Neural progenitor cell (in vitro differentiated cells): ENCODE measurements around the gene FTH1.

Experiments used
- EZH2 ChIP-seq: fragments of 200-600 bp; sonication (generic); IDR thresholded peaks from 2 replicates; pipeline ENCODE4 v1.6.1; 2017; ENCODE audit warnings: antibody characterized with exemption, mild to moderate bottlenecking, moderate library complexity
- TF ChIP-seq, protein P1 (sequence below): fragments of 200-600 bp; sonication (generic); IDR thresholded peaks from 2 replicates; pipeline ENCODE4 v1.5.1; 2017; ENCODE audit warnings: antibody characterized with exemption, mild to moderate bottlenecking

GRCh38 chr11:61955422-61956135, 11.9 kb downstream of the FTH1 start:
- TF ChIP-seq, protein P1, sequence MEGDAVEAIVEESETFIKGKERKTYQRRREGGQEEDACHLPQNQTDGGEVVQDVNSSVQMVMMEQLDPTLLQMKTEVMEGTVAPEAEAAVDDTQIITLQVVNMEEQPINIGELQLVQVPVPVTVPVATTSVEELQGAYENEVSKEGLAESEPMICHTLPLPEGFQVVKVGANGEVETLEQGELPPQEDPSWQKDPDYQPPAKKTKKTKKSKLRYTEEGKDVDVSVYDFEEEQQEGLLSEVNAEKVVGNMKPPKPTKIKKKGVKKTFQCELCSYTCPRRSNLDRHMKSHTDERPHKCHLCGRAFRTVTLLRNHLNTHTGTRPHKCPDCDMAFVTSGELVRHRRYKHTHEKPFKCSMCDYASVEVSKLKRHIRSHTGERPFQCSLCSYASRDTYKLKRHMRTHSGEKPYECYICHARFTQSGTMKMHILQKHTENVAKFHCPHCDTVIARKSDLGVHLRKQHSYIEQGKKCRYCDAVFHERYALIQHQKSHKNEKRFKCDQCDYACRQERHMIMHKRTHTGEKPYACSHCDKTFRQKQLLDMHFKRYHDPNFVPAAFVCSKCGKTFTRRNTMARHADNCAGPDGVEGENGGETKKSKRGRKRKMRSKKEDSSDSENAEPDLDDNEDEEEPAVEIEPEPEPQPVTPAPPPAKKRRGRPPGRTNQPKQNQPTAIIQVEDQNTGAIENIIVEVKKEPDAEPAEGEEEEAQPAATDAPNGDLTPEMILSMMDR, result no peak
- no peak for TF ChIP-seq EZH2
